ENCODE measurements around the gene UQCRQ.

GRCh38 chr5:132905938-132906337, 39.5 kb downstream of the UQCRQ start:
- TF ChIP-seq CTCF (IDR thresholded peaks at IDR 0.05): no peak
- no peak for TF ChIP-seq JUNB (IDR thresholded peaks at IDR 0.05)
- no peak for TF ChIP-seq RFX5 (IDR thresholded peaks at IDR 0.05)
- no peak for TF ChIP-seq MAX (IDR thresholded peaks at IDR 0.05)
- no peak for TF ChIP-seq POLR2A (IDR thresholded peaks at IDR 0.05; ENCODE audit: low read length)
- no peak for TF ChIP-seq RAD21 (conservative IDR thresholded peaks at IDR 0.05 in 1 of 2, IDR thresholded peaks at IDR 0.05 in 1 of 2)
- TF ChIP-seq POLR2AphosphoS2 (conservative IDR thresholded peaks at IDR 0.05; ENCODE audit: low read length): no peak
- TF ChIP-seq PBX3 (IDR thresholded peaks at IDR 0.05): no peak
- no peak for TF ChIP-seq USF2 (IDR thresholded peaks at IDR 0.05)

All from A549 (cell line).